D341Med (cell line): ENCODE measurements around the gene WTAP.
A peak's percentile ranks its signal among the peaks of the same experiment; 100 is the strongest.
"Not testable (repeated sequence)": the region's sequence is repeated elsewhere in the genome, so short reads cannot be mapped to it uniquely, and the experiment has no call there.

Experiments used
- DNase-seq: peaks from one replicate; pipeline ENCODE4 v3.0.0; 2012; ENCODE audit warnings: low spot score

Gene WTAP

GRCh38 chr6:159726918-159727716 lies at the start of gene WTAP:
Gene WTAP (plus strand): TSS chr6:159727506. CDS start chr6:159736266, 8,760 bp downstream.
- DNase-seq: peak; percentile 94

- no peak for DNase-seq
These were observed 49.7 kb upstream of the WTAP start for GRCh38 chr6:159677506-159678165.

DNA sequence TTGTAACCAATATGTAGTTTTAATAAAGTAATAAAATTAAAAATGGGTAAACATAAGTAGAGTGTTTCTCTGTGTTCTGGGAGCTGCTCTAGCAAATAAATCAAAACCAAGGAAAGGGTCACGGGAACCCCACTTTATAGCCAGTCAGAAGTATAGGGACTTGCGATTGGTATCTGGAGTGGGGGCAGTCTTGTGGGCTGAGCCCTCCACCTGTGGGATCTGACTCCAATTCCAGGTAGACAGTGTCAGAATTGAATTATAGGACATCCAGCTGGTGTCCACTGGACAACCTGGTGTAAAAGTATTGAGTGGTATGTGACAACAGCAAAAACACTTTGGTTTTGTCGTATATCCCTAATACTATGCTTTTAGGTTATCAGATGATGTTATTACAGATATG lies 48.7 kb upstream of the WTAP start:
- DNase-seq: no peak

DNA sequence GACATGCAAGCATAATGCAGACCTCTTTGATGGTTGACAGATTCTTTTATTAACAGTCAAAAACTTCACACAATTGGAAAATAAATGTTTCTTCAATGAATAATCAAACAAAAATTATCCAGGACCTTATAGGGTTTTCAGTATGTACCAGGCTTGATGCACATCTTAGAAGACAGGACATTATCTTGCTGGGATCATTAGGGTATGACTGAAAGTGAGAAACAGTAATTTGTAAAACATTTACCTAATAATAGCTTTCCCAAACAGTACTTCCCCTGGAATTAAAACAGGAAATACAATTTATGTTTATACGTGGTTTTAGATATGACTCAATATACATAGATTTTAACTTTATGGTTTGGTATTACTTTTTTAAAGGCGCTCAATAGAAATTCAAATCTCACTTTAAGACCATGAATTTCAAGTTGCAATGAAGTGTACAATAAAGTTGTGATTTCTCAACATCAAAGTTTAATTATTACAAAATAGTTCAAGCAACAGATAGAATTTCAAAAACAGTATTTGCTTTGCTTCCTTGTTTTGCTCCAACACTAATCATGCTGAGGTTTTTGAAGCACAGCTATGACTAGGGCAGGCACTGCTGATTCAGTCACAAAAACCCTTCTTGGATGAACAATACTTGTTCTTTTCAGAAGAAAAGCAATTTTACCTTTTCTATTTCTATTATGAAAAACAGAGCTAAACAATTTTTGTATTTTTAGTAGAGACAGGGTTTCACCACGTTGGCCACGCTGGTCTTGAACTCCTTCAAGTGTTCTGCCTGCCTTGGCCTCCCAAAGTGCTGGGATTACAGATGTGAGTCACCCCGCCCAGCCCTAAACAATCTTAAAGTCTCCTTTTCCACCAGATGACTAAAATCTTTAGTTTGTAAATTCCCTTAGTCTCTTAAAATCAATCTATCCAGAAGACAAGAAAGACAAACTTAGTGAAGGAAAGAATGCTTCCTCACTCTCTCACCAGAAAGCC lies 47.9 kb upstream of the WTAP start:
- DNase-seq: no peak

GRCh38 chr6:159680104-159680503 lies 47.2 kb upstream of the WTAP start:
- DNase-seq: no peak

- no peak for DNase-seq
These were observed 46.0 kb upstream of the WTAP start for GRCh38 chr6:159681191-159681880.

DNA sequence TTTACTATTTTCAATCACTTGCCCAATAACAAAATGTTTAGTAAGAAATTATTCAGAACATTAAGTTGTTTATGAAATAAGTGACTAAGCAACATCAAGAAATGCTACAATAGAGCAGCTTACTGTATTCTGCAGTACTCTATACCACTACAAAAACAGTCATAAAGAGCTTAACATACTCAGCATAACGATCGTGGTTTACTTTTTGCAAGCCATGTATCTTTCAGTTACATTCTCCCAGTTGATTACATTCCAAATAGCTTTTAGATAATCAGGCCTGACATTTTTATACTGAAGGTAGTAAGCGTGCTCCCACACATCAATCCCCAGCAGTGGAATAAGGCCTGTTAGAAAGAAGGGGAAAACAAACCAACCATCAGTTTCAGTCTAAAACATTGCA lies 45.0 kb upstream of the WTAP start:
- no peak for DNase-seq

- DNase-seq: no peak
These were observed 44.5 kb upstream of the WTAP start for GRCh38 chr6:159682810-159683209.

DNA sequence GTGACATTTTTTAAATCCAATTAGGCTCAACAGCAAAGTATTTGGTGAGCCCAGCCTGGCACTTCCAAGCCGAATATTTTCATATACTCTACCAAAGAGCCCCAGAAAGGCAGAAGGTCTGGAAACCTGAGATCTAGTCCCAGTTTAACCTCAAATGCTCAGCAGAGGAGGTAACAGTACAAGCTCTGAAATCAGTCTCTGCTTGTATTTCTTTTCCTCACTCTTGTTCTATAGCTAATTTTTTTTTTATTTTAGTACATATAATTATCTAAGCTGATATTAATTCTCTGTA lies 43.3 kb upstream of the WTAP start:
- no peak for DNase-seq

DNA sequence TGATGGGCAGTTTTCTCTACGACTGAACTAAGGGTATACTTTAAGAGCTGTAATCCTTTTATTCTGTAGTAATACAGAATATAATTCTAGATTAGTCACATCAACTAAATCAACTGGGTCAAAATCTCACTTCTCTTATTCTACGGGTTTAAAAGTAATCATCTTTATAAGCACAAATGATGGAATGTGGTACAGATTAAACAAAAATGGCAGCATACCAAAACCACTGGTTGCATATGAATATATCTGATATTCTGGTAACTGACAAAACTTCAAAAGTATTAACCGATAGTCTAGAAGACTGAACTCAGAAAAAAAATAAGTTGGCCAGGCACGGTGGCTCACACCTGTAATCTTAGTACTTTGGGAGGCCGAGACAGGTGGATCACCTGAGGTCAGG lies 41.3 kb upstream of the WTAP start:
- DNase-seq: no peak

DNA sequence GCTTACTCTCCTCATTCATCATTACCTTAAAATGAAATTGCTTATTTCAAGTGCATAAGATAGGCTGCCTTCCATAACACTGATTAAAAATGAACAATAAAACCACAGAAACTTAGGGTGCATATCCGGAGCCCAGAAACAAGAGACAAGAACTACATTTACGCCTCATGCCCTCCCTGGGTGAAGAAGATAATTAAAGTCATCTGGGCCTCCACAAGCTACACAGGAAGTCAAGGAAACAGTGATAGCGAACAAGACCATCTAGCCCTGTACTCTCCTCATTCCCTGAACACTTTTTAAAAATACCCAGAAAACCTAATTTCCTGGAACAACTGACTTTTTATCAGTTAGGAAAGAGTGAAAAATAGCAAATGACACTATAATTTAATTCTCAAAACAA lies 40.6 kb upstream of the WTAP start:
- DNase-seq: no peak

DNA sequence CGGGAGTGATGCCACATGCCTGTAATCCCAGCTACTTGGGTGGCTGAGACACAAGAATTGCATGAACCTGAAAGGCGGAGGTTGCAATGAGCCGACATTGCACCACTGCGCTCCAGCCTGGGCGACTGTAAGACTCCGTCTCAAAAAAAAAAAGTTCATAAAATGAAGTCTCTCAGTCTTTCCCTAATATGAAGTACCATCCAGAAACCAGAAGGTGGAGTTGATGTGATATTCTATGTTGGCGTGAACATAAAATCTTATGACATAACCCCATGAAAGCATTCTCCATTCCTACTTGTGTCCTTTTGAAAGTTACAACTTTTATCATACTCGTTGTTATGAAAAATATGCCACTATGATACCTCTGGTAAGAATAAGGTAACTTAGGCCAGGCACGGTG lies 40.0 kb upstream of the WTAP start:
- no peak for DNase-seq

DNA sequence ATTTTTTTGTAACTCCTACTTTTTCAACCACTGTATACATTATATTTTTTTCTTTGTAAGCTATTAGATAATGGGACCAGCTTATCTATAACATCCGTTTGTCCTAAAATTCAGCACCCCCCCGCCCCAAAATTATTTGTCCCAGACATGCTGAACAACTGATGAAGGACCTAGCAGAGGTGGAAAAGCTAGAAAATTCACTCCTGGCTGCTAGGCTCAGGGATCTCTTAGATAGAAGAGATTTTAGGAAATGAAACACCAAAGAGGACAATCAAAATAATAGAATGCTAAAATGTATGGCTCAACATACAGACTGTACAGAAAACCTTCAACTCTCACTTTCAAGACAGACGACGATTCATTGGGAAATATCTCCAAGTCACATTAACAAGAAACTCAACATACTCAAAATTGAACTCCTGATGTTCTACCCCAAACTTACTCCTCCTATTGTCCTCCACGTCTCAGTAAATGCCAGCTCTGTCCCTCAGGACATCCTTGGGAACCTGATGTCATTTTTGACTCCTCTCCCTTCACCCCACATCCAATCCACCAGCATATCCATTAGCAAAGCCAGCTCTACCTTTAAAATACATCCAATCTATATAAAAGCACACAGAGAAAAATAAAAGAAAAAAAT lies 38.9 kb upstream of the WTAP start:
- no peak for DNase-seq

DNA sequence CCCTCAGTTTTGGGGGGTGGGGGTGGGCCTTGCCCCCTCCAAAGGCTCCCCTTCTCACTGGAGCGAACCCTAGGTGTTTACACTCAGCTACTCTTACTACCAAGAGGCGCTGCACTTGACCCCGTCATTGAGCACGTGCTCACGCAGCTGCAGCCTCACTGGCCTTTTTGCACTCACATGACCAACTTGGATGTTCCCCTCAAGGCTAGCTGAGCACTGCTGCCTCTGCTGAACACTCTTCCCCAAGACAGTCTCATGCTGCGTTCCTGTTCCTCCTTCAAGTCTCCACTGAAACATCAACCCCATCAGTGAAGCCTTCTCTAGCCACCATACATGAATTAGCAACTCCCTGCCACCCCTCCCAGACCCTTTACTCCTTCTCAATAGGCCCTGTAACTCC lies 38.3 kb upstream of the WTAP start:
- no peak for DNase-seq

DNA sequence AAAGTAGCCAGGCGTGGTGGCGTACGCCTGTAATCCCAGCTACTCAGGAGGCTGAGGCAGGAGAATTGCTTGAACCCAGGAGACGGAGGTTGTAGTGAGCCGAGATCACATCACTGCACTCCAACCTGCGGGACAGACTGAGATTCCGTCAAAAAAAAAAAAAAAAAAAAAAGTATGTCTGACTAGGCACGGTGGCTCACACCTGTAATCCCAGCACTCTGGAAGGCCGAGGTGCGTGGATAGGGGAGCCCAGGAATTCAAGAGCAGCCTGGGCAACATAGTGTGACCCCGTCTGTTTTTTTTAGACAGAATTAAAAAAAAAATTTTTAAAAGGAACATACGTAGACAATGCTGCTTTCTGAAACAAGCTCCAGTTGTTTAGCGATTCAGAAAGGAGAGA lies 37.2 kb upstream of the WTAP start:
- DNase-seq: not testable (repeated sequence)

- no peak for DNase-seq
These were observed 36.0 kb upstream of the WTAP start for GRCh38 chr6:159691133-159691962.

- no peak for DNase-seq
These were observed 35.4 kb upstream of the WTAP start for GRCh38 chr6:159691963-159692287.

- peak; percentile 61 for DNase-seq
These were observed 34.8 kb upstream of the WTAP start for GRCh38 chr6:159692303-159693127.

DNA sequence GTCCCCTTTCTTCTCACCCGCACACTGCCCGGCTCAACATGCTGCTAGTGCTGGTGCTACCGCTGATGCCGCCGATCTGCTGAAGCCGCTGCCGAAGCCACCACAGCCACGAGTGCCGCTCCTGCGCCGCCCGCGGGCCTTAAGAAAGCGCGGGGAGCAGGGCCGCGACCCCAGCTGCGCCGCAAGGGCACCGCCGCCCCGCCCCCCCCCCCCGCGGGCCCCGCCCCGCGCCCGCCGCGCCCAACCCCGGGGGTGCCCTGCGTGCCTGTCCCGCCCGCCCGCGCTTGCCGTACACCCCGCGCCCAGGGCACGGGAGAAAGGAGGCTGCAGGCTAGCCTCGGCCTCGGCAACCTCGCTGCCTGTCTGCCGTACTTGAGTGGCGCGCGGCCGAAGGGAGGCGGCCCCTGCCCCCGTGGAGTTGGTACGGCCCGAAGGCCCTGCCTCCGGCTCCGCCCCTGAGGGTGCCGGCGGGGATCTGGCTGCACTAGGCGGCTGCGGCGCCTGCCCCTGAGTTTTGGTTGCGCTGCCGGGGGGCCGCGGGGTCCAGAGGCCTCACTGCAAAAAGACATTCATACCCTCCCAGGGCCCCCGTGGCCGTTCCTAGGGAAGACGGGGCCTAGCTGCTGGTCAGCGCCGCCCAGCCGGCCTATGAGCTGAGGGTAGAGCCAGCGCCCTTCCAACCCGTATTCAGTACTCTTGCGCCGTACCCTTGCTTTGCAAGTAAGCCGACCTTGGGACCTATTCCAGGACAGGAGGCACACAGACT lies 34.0 kb upstream of the WTAP start, which contains the start of gene SOD2:
SOD2 (minus strand) TSS at position 114 of the 766 bp plus-strand sequence; CDS start at position 40, 74 bp downstream.
- DNase-seq: peak; percentile 96
